Activated CD4-positive, alpha-beta memory T cell treated with anti-CD3 and anti-CD28 coated beads, Interleukin-2, amount 10 ng/mL, durations not matched to agents 7 days and 5 days (primary cell): ENCODE data around the gene IL18. TPM values are rescaled to one million over a fixed set of nuclear protein-coding genes. Genes with fewer than 3 reads are reported as not detected.
"Not testable (repeated sequence)": the region's sequence is repeated elsewhere in the genome, so short reads cannot be mapped to it uniquely, and the experiment has no call there.

Source experiments
- CTCF ChIA-PET: fragments of 350-600 bp; sonication (Branson Sonifier 250); formaldehyde crosslinking; loops from one replicate; lab custom pipeline; 2021; ENCODE audit warnings: antibody characterized with exemption, inconsistent platforms; lab: Charles Lee
- POLR2A ChIA-PET: fragments of 350-600 bp; sonication (Branson Sonifier 250); formaldehyde crosslinking; loops from one replicate; lab custom pipeline; 2021; ENCODE audit warnings: antibody characterized with exemption; lab: Charles Lee
- DNase-seq: peaks from one replicate; pipeline ENCODE4 v3.0.0-alpha.2; 2020
- H3K27ac Mint-ChIP-seq: one replicate; pipeline ENCODE4 v1.8.0; 2021; ENCODE audit warnings: mild to moderate bottlenecking, mixed read lengths
- H3K27me3 Mint-ChIP-seq: one replicate; pipeline ENCODE4 v1.8.0; 2021; ENCODE audit warnings: mixed read lengths
- H3K36me3 Mint-ChIP-seq: one replicate; pipeline ENCODE4 v1.8.0; 2021; ENCODE audit warnings: low read depth, mixed read lengths
- H3K4me1 Mint-ChIP-seq: one replicate; pipeline ENCODE4 v1.8.0; 2021; ENCODE audit warnings: mixed read lengths
- H3K4me3 Mint-ChIP-seq: one replicate; pipeline ENCODE4 v1.8.0; 2021; ENCODE audit warnings: mild to moderate bottlenecking, mixed read lengths
- H3K9me3 Mint-ChIP-seq: one replicate; pipeline ENCODE4 v1.8.0; 2021; ENCODE audit warnings: mixed read lengths
- total RNA-seq, 2 experiments: library from RNA; stranded (reverse); gene quantifications; one replicate each; pipeline ENCODE4 v1.2.3, GENCODE V29; 2021

Gene IL18
- total RNA-seq, result not detected

DNA sequence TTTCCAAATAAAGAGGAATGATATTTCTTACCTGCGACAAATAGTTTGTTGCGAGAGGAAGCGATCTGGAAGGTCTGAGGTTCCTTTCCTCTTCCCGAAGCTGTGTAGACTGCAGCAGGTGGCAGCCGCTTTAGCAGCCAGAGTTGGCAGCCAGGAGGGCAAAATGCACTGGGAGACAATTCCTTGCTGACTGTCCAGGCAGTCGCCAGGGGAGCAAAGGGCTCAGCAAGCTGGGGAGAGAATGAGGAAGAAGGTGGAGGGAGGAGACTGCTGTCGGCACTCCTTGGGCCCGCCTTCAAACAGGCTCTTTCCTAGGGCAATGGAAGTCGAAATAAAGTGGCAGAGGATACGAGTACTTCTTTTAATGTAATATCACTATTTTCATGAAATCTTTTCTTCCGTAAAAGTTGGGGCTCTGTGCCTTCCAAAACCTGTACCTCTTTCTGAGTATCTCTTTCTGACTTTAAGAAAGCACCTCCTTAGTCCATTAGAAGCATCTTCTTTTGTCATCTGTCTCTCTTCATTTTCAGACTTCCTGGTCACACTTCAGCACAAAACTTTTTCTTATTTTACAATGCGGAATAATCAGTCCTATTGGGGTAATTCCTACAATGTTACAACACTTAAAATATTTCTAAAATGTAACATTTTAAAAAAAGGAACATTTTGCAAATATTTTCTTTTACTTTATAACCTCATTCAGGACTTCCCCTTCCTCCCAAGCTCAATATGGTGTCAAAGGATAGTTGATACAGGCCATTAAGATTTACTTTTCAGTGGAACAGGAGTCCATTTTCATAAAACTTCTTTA, at the start of gene IL18:
IL18 (minus strand) TSS at position 220 of the 811 bp plus-strand sequence. CDS start 9,041 bp downstream, outside the sequence.
- ChIA-PET POLR2A (no interaction called here), CTCF (interaction anchor here (0.6 kb wide), 1 partner anchor 115 kb away, joined by 5 read pairs; no protein-coding TSS in a partner anchor)
- no peak within 1 kb of the TSS for H3K27ac Mint-ChIP-seq
- H3K27me3 Mint-ChIP-seq, result peaks cover 17% of the 10 kb centered on the region
- H3K4me1 Mint-ChIP-seq, result no peaks in the 10 kb centered on the region
- H3K4me3 Mint-ChIP-seq, result no peak within 1 kb of the TSS
- H3K36me3 Mint-ChIP-seq, result no peaks in the 10 kb centered on the region
- H3K9me3 Mint-ChIP-seq, result no peaks in the 10 kb centered on the region
- DNase-seq, result no peak

DNA sequence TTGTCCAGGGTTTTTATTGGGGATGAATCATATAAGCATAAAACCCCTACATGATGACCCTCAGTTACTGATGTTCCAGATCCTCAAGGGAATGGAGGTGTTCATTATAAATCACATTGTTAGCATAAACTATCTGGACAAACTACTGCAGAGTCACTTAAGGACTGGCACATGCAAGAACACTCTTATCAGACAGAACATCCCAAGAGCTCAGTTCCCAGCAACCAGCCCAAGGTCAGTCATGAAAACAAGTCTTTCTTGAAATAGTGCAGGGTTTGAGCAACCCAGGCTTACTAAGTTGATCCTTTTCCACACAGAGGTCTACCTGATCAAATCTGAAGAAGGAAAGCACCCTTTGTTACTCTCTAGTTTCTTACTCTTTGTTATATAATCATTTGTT, 48.8 kb upstream of the IL18 start:
- Mint-ChIP-seq H3K4me1 (no peaks in the 10 kb centered on the region), H3K27ac (no peak overlapping the region), H3K9me3 (no peaks in the 10 kb centered on the region), H3K36me3 (no peaks in the 10 kb centered on the region), H3K4me3 (no peak overlapping the region), H3K27me3 (peaks cover 12% of the 10 kb centered on the region)
- no peak for DNase-seq
- ChIA-PET CTCF (no interaction called here), POLR2A (no interaction called here)

DNA sequence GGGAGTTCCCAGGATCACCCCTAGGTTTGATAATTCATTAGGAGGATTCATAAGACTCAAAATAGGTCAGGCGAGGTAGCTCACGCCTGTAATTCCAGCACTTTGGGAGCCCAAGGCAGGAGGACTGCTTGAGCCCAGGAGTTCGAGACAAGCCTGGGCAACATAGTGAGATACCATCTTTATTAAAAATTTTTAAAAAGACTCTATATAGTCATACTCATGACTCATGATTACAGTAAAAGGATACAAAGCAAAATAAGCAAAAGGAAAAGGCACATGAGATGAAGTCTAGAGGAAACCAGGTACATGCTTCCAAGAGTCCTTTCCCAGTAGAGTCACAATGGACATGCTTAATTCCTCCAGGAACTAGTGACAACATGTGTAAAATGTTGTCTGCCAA, 48.4 kb upstream of the IL18 start:
- Mint-ChIP-seq H3K4me3 (no peak overlapping the region), H3K36me3 (no peaks in the 10 kb centered on the region), H3K27ac (no peak overlapping the region), H3K9me3 (no peaks in the 10 kb centered on the region), H3K4me1 (no peaks in the 10 kb centered on the region), H3K27me3 (peaks cover 12% of the 10 kb centered on the region)
- ChIA-PET CTCF (no interaction called here), POLR2A (no interaction called here)
- no peak for DNase-seq

DNA sequence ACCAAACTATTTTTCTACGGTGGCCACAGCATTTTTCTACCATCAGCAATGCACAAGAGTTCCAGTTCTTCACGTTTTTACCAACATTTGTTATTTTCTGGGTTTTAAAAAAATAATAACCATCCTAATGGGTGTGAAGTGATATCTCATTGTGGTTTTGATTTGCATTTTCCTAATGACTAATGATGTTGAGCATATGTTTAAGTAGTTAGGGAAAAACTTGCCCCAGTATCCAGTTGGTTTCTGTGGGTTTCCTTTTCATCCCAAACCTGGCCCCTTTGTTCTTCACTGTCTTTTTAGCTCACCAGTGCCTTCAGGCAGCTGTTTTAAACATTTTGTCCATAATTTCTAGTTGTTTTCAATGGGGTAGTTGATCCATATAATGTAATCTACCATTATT, 47.6 kb upstream of the IL18 start:
- H3K27ac Mint-ChIP-seq, result no peak overlapping the region
- no peaks in the 10 kb centered on the region for H3K9me3 Mint-ChIP-seq
- ChIA-PET CTCF (interaction anchor here (0.6 kb wide), 1 partner anchor 68 kb away, joined by 4 read pairs; no protein-coding TSS in a partner anchor), POLR2A (no interaction called here)
- H3K27me3 Mint-ChIP-seq, result peaks cover 12% of the 10 kb centered on the region
- H3K4me1 Mint-ChIP-seq, result no peaks in the 10 kb centered on the region
- no peak for DNase-seq
- H3K36me3 Mint-ChIP-seq, result no peaks in the 10 kb centered on the region
- no peak overlapping the region for H3K4me3 Mint-ChIP-seq

DNA sequence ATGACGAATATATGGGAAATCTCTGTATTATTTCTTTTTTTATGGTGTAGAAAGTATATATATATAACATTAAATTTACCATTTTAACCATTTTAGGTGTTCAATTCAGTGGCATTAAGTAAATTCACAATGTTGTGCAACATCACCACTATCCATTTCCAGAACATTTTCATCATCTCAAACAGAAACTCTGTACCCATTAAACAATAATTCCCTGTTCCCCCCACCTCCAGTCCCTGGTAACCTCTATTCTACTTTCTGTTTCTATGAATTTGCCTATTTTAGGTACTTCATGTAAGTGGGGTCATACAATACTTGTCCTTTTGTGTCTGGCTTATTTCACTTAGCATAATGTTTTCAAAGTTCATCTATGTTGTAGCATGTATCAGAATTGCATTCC, 47.0 kb upstream of the IL18 start:
- POLR2A ChIA-PET, result no interaction called here
- H3K4me3 Mint-ChIP-seq, result no peak overlapping the region

DNA sequence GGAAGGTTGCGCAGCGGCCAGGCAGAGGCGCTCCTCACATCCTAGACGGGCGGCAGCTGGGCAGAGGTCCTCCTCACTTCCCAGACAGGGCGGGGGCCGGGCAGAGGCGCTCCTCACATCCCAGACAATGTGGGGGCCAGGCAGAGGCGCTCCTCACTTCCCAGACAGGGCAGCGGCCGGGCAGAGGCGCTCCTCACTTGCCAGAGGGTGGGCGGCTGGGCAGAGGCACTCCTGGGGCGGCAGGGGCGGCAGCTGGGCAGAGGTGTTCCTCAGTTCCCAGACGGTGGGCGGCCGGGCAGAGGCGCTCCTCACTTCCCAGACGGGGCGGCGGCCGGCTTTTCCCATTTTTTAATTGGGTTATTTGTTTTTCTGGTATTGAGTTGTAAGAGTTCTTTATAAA, 42.2 kb upstream of the IL18 start:
- ChIA-PET POLR2A (no interaction called here), CTCF (no interaction called here)
- peaks cover 9% of the 10 kb centered on the region for H3K27me3 Mint-ChIP-seq
- no peak overlapping the region for H3K27ac Mint-ChIP-seq
- no peak overlapping the region for H3K4me3 Mint-ChIP-seq
- H3K36me3 Mint-ChIP-seq, result no peaks in the 10 kb centered on the region
- DNase-seq, result no peak
- no peaks in the 10 kb centered on the region for H3K9me3 Mint-ChIP-seq
- H3K4me1 Mint-ChIP-seq, result no peaks in the 10 kb centered on the region

More for the DNA sequence above, 47.0 kb upstream of the IL18 start:
- Mint-ChIP-seq H3K27ac (no peak overlapping the region), H3K27me3 (peaks cover 12% of the 10 kb centered on the region), H3K9me3 (no peaks in the 10 kb centered on the region), H3K36me3 (no peaks in the 10 kb centered on the region), H3K4me1 (no peaks in the 10 kb centered on the region)
- CTCF ChIA-PET, result no interaction called here
- no peak for DNase-seq

DNA sequence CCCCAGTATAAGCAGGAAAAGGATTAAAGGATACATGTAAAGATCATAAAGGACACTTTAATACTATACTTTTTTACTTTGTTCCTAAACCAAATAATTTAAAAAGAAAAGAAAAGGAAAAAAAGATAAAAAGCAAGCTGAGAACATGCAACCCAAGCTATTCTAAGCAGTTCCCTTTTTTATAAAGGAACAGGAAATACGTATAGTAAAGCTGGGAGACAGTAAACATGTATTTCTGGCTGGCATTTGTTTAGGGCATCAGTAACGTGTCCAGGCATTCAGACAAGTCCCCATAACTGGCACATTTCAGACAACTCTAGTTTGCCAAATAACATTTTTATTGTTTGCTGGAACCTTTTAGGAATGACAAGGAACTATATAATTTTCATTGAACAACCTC, 36.4 kb upstream of the IL18 start:
- Mint-ChIP-seq H3K27ac (no peak overlapping the region), H3K9me3 (peaks cover 2% of the 10 kb centered on the region), H3K4me1 (no peaks in the 10 kb centered on the region), H3K27me3 (peaks cover 8% of the 10 kb centered on the region), H3K4me3 (no peak overlapping the region), H3K36me3 (no peaks in the 10 kb centered on the region)
- no peak for DNase-seq
- ChIA-PET CTCF (interaction anchor here (0.6 kb wide), 1 partner anchor 340 kb away, joined by 3 read pairs; no protein-coding TSS in a partner anchor), POLR2A (no interaction called here)

DNA sequence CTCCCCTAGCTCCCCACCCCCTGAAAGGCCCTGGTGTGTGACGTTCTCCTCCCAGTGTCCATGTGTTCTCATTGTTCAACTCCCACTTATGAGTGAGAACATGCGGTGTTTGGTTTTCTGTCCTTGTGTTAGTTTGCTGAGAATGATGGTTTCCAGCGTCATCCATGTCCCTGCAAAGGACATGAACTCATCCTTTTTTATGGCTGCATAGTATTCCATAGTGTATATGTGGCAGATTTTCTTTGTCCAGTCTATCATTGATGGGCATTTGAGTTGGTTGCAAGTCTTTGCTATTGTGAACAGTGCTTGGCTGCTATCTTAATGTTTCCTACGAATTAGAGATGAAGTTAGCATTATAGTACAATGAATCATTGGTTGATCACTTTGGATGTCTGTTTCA, 35.2 kb upstream of the IL18 start:
- not testable (repeated sequence) for H3K9me3 Mint-ChIP-seq, H3K36me3 Mint-ChIP-seq
- CTCF ChIA-PET, result interaction anchor here (0.9 kb wide), 1 partner anchor 81 kb away, joined by 5 read pairs; no protein-coding TSS in a partner anchor

DNA sequence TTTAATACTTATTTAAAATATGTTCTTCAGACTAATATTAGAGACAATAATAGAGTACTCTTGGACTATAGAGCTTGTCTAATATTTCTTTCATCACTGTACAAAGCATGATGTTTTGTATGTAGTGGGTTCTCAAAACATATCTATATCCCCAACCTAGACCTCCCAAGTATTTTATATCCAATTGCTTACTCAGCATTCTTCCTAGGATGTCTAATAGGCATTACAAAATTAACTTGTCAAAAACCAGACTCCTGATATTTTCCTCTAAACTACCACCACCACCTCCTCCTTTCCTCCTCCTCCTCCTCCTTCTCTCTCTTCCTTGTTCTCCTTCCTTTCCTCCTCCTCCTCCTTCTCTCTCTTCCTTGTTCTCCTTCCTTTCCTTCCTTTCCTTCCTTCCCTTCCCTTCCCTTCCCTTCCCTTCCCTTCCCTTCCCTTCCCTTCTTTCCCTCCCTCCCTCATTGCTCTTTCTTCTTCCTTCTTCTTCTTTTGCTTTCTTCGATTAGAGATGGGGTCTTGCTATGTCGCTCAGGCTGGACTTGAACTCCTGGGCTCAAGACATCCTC, 32.7 kb upstream of the IL18 start:
- H3K9me3 Mint-ChIP-seq, result peaks cover 2% of the 10 kb centered on the region
- no peak overlapping the region for H3K27ac Mint-ChIP-seq
- H3K36me3 Mint-ChIP-seq, result no peaks in the 10 kb centered on the region
- DNase-seq, result no peak
- no peak overlapping the region for H3K4me3 Mint-ChIP-seq
- H3K27me3 Mint-ChIP-seq, result peaks cover 12% of the 10 kb centered on the region
- ChIA-PET POLR2A (no interaction called here), CTCF (no interaction called here)
- no peaks in the 10 kb centered on the region for H3K4me1 Mint-ChIP-seq

More for the DNA sequence above, 35.2 kb upstream of the IL18 start:
- H3K4me3 Mint-ChIP-seq, H3K27ac Mint-ChIP-seq, H3K27me3 Mint-ChIP-seq, H3K4me1 Mint-ChIP-seq, POLR2A ChIA-PET, DNase-seq: not testable (repeated sequence)

DNA sequence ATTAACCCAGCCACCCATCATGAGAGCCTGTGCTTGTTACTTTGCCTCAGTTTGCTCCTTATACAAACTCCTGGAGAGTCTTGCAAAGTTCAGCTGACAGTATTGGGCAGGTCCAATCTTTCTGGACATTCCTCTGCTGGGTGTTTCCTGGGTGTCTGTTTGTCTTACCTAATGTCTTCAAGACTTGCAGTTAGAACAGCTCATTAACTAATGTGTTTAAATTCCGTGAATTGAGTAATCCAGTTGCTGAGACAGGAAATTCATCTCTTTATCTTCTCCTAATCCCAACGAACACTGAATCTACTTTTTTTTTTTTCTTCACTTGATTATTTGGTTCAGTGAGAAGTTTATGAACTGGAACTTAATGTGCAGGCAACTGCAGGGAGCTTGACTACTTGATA, 32.1 kb upstream of the IL18 start:
- POLR2A ChIA-PET, result no interaction called here
- CTCF ChIA-PET, result no interaction called here

DNA sequence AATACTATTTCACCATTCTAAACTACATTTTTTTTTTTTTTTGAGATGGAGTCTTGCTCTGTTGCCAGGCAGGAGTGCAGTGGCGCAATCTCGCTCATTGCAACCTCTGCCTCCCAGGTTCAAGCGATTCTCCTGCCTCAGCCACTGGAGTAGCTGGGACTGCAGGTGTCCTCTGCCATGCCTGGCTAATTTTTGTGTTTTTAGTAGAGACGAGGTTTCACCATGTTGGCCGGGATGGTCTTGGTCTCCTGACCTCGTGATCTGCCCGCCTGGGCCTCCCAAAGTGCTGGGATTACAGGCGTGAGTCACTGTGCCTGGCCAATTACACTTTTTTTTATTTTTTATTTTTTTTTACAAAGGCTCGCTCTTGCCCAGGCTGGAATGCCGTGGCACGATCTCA, 31.2 kb upstream of the IL18 start:
- H3K27ac Mint-ChIP-seq, H3K9me3 Mint-ChIP-seq, POLR2A ChIA-PET, CTCF ChIA-PET, H3K4me1 Mint-ChIP-seq, H3K36me3 Mint-ChIP-seq, H3K4me3 Mint-ChIP-seq, DNase-seq: not testable (repeated sequence)
- peaks cover 12% of the 10 kb centered on the region for H3K27me3 Mint-ChIP-seq

More for the DNA sequence above, 32.1 kb upstream of the IL18 start:
- no peak overlapping the region for H3K4me3 Mint-ChIP-seq
- no peak overlapping the region for H3K27ac Mint-ChIP-seq
- H3K36me3 Mint-ChIP-seq, result no peaks in the 10 kb centered on the region
- H3K27me3 Mint-ChIP-seq, result peaks cover 12% of the 10 kb centered on the region
- DNase-seq, result no peak
- peaks cover 2% of the 10 kb centered on the region for H3K9me3 Mint-ChIP-seq
- H3K4me1 Mint-ChIP-seq, result no peaks in the 10 kb centered on the region

DNA sequence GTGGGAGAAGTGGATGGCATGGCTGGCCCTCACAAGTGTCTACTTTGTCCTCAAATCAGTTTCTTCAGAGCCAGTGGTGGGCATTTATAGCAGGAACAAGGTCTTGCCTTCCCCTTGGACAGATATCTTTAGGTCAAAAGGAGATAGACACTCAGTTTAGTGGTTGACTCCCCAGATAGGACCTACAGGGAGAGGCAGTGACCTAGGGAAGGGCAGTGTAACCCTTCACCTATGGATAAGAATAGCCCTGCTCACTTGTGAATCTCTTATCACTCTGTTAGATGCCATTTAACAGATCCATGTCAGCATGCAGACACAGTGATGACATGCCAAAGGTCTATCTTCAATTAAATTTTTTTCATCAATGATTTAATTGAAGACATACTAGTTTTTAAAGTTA, 22.4 kb upstream of the IL18 start:
- no peaks in the 10 kb centered on the region for H3K4me1 Mint-ChIP-seq
- peaks cover 6% of the 10 kb centered on the region for H3K27me3 Mint-ChIP-seq
- ChIA-PET POLR2A (no interaction called here), CTCF (no interaction called here)
- H3K9me3 Mint-ChIP-seq, result peaks cover 2% of the 10 kb centered on the region
- H3K27ac Mint-ChIP-seq, result no peak overlapping the region
- H3K36me3 Mint-ChIP-seq, result no peaks in the 10 kb centered on the region
- H3K4me3 Mint-ChIP-seq, result no peak overlapping the region
- no peak for DNase-seq

DNA sequence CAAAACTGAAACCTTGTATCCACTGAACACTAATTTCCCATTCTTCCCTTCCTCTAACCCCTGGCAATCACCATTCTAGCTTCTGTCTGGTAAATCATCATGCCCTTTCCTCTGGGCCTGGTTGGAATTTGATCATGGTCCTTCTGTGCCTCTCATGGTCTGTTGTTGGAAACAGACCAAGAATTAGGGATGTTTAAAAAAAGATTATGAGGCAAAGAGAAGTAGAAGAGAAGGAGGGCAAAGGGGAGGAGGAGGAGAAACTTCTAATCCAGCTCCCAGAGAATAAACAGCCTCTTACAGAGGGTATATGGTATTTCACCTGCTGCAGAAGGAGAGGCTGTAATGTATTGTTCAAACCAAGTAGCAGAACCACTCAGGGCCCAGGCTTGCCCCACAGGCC, 22.0 kb upstream of the IL18 start:
- Mint-ChIP-seq H3K9me3 (peaks cover 2% of the 10 kb centered on the region), H3K27me3 (peaks cover 7% of the 10 kb centered on the region), H3K36me3 (no peaks in the 10 kb centered on the region), H3K4me3 (no peak overlapping the region), H3K27ac (no peak overlapping the region), H3K4me1 (no peaks in the 10 kb centered on the region)
- POLR2A ChIA-PET, result no interaction called here
- CTCF ChIA-PET, result no interaction called here
- DNase-seq, result no peak
